HG03439 (cell line): ENCODE data around the gene FBXL2.
"Not testable (repeated sequence)": the region's sequence is repeated elsewhere in the genome, so short reads cannot be mapped to it uniquely, and the experiment has no call there.

ENCODE experiments used
- ATAC-seq: cut with Tn5 transposase; IDR thresholded peaks from one replicate; pipeline ENCODE4 v1.9.1; 2021; ENCODE audit warnings: mild to moderate bottlenecking, moderate library complexity; ENCODE audit not compliant: unreplicated experiment

Gene FBXL2

GRCh38 chr3:33426630-33427317 is 149.5 kb downstream of the FBXL2 start:
- ATAC-seq = no peak

DNA sequence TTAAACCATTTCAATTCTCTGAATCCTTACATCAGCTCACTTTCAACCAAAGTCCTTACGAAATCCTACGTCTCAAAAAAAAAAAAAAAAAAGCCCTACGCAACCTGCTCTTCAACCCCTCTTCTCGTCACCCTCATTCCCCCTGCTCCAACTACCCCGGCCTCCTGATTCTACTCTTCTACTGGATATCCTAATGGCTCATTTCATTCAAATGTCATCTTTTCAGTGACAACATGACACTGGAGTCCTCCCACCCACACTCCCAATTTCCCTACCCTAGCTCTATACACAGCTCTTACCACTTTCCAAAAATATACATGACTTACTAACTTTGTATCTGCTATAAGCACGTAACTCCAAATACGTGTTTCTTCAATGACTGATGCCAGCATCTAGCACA is 151.5 kb downstream of the FBXL2 start:
- no peak for ATAC-seq

DNA sequence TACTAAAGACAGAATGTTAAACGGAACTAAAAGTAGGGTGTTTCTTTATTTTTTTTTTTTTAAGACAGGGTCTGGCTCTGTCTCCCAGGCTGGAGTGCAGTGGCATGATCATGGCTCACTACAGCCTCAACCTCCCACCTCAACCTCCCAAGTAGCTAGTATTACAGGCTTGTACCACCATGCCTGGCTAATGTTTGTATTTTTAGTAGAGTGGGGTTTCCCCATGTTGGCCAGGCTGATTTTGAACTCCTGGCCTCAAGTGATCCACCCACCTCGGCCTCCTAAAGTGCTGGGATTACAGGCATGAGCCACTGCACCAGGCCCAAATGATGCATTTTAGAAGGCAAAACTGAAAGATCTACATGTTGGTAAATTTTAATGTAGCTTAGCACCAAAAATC is 152.1 kb downstream of the FBXL2 start:
- ATAC-seq = not testable (repeated sequence)

DNA sequence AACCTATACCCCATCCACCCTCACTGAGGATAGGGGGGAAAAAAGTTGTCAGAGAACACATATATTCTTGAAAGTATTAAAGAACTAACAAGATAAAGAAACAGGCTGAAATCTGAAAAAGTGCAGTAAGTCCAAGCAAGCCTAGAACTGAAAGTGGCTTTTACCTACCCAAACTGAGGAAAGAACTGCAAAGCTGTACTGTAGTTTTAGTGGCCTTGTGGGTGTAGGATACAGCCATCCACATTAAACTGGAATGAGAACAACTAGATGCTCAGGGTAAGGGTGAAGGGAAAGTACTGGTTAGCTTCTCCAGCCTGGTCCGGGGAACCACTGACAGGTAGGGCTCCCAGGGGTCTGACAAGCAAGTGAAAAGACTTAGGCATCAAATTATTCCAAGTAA is 152.8 kb downstream of the FBXL2 start:
- no peak for ATAC-seq

GRCh38 chr3:33430571-33430970 is 153.3 kb downstream of the FBXL2 start:
- ATAC-seq = no peak

- no peak for ATAC-seq
Measured at GRCh38 chr3:33433843-33434242, 156.6 kb downstream of the FBXL2 start.
